WI38 (cell line): ENCODE measurements around the gene APOC1.
"Not testable (repeated sequence)": the region's sequence is repeated elsewhere in the genome, so short reads cannot be mapped to it uniquely, and the experiment has no call there.

ENCODE experiments used
- H3K4me3 ChIP-seq: 2 replicates; pipeline ENCODE4 v1.5.1; 2011; ENCODE audit warnings: low read depth, mild to moderate bottlenecking, control low read depth, low read length
- CTCF ChIP-seq: IDR thresholded peaks from 2 replicates; pipeline ENCODE4 v1.5.1; 2012; ENCODE audit warnings: low read depth, mild to moderate bottlenecking, control low read depth, low read length

Gene APOC1

GRCh38 chr19:44874317-44874716, 40.1 kb upstream of the APOC1 start:
- no peak for TF ChIP-seq CTCF

GRCh38 chr19:44875666-44876451, 38.5 kb upstream of the APOC1 start:
- no peak overlapping the region for H3K4me3 ChIP-seq
- no peak for TF ChIP-seq CTCF

More at GRCh38 chr19:44874317-44874716, 40.1 kb upstream of the APOC1 start:
- H3K4me3 ChIP-seq: no peak overlapping the region

GRCh38 chr19:44876930-44877535, 37.4 kb upstream of the APOC1 start:
- TF ChIP-seq CTCF: no peak
- H3K4me3 ChIP-seq: no peak overlapping the region

- TF ChIP-seq CTCF: no peak
- H3K4me3 ChIP-seq: no peak overlapping the region
These were observed 36.1 kb upstream of the APOC1 start for GRCh38 chr19:44878120-44878865.

- no peak overlapping the region for H3K4me3 ChIP-seq
- no peak for TF ChIP-seq CTCF
These were observed 34.9 kb upstream of the APOC1 start for GRCh38 chr19:44879309-44880065.

- no peak for TF ChIP-seq CTCF
- H3K4me3 ChIP-seq: no peak overlapping the region
These were observed 32.3 kb upstream of the APOC1 start for GRCh38 chr19:44882063-44882462.

- H3K4me3 ChIP-seq: not testable (repeated sequence)
These were observed 31.6 kb upstream of the APOC1 start for GRCh38 chr19:44882619-44883397.
